ENCODE data around the gene PALLD.

DNA sequence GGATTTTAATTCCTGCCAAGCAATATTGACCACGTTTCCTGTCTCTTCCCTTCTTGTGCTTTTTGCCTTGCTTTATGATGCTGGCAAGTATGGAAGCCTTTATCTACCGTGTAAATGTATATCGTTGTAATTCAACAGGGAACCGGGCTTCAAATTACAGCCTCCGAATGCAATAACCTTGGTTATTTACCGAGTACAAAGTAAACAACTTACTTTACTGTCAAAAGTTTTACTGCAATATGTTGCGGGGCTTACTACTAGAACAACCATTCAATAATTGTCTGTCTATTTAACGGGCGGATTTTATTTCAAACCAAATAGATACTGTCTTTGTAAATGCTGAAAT is 73.1 kb downstream of the PALLD start:
- TF ChIP-seq, protein P1, sequence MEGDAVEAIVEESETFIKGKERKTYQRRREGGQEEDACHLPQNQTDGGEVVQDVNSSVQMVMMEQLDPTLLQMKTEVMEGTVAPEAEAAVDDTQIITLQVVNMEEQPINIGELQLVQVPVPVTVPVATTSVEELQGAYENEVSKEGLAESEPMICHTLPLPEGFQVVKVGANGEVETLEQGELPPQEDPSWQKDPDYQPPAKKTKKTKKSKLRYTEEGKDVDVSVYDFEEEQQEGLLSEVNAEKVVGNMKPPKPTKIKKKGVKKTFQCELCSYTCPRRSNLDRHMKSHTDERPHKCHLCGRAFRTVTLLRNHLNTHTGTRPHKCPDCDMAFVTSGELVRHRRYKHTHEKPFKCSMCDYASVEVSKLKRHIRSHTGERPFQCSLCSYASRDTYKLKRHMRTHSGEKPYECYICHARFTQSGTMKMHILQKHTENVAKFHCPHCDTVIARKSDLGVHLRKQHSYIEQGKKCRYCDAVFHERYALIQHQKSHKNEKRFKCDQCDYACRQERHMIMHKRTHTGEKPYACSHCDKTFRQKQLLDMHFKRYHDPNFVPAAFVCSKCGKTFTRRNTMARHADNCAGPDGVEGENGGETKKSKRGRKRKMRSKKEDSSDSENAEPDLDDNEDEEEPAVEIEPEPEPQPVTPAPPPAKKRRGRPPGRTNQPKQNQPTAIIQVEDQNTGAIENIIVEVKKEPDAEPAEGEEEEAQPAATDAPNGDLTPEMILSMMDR (IDR thresholded peaks at IDR 0.05): no peak
- TF ChIP-seq POLR2A (IDR thresholded peaks at IDR 0.05): no peak

Data from right lobe of liver (tissue), 4 donors.